K562 (cell line): ENCODE results near the gene TUBB4B. TPM values are rescaled to one million over a fixed set of nuclear protein-coding genes. Genes with fewer than 3 reads are reported as not detected.
A peak's percentile ranks its signal among the peaks of the same experiment; 100 is the strongest.

Experiments
- LCOR ChIP-seq: sonication (generic); formaldehyde crosslinking; IDR thresholded peaks from 2 replicates; pipeline ENCODE4 v1.8.0; 2022; ENCODE audit warnings: mild to moderate bottlenecking, missing genetic modification reagents
- POU5F1 ChIP-seq: fragments of 150-350 bp; IDR thresholded peaks from 2 replicates; pipeline ENCODE4 v1.6.1; 2014; ENCODE audit warnings: borderline replicate concordance, low read length, low read depth, mild to moderate bottlenecking; ENCODE audit not compliant: partially characterized antibody
- PTTG1 ChIP-seq: fragments of 450-650 bp; IDR thresholded peaks from 2 replicates; pipeline ENCODE4 v1.6.1; 2016; ENCODE audit warnings: low read depth, mild to moderate bottlenecking, missing genetic modification characterization, missing compliant biosample characterization
- TSHZ1 ChIP-seq: fragments of 250-450 bp; sonication (Bioruptor Pico); IDR thresholded peaks from 2 replicates; pipeline ENCODE4 v1.4.0; 2020; ENCODE audit warnings: mild to moderate bottlenecking, moderate library complexity
- USF1 ChIP-seq: sonication (generic); formaldehyde crosslinking; IDR thresholded peaks from 2 replicates; pipeline ENCODE4 v1.9.0; 2022; ENCODE audit warnings: mild to moderate bottlenecking, missing genetic modification reagents
- ZNF311 ChIP-seq: fragments of 250-450 bp; sonication (Bioruptor Pico); IDR thresholded peaks from 2 replicates; pipeline ENCODE4 v1.4.0; 2020; ENCODE audit warnings: mild to moderate bottlenecking, moderate library complexity
- ZNF436 ChIP-seq: fragments of 250-450, 450-650 bp; sonication (Bioruptor Pico); formaldehyde crosslinking; IDR thresholded peaks from 2 replicates; pipeline ENCODE4 v1.7.0; 2020; ENCODE audit warnings: mild to moderate bottlenecking
- ZNF780A ChIP-seq: fragments of 250-450 bp; sonication (Bioruptor Pico); IDR thresholded peaks from 2 replicates; pipeline ENCODE4 v1.5.0; 2021; ENCODE audit warnings: mild to moderate bottlenecking
- polyA plus RNA-seq, 8 experiments: library from polyadenylated mRNA; depleted of rRNA in 4 of 8; stranded (reverse) in 5 of 8; unstranded in 3 of 8; fragments of >200 nt; fragmentation: Nextera tagmentation in 2 of 8; fragmentation: Illumina TruSeq in 1 of 8; extraction: Ambion mirVana in 2 of 8; extraction: Trizol in 1 of 8; gene quantifications; 2 replicates each; pipeline versions ENCODE4 v1.2.1 to v1.2.3, GENCODE V29; 2011 to 2014; ENCODE audit warnings: inconsistent platforms in 1 of 8, missing spikeins in 1 of 8
- total RNA-seq, 7 experiments: library from RNA; depleted of rRNA in 6 of 7; stranded (reverse); fragments of >200 nt in 6 of 7; fragmentation: Illumina TruSeq in 2 of 7; extraction: Trizol in 2 of 7; gene quantifications; 2 replicates each; pipeline versions ENCODE4 v1.2.1 to v1.2.3, GENCODE V29; 2011 to 2021; ENCODE audit warnings: low replicate concordance in 1 of 7
- TF ChIP-seq, protein P1 (sequence below), 2 experiments: fragments of 450-650 bp; IDR thresholded peaks; 2 replicates each; pipeline ENCODE4 v1.6.1; 2016; ENCODE audit warnings: mild to moderate bottlenecking in 2 of 2, borderline replicate concordance in 1 of 2, low read depth in 1 of 2, moderate library complexity in 1 of 2
- TF ChIP-seq, protein P2 (sequence below): sonication (generic); formaldehyde crosslinking; IDR thresholded peaks from 2 replicates; pipeline ENCODE4 v1.8.0; 2022; ENCODE audit warnings: missing genetic modification reagents, mild to moderate bottlenecking, borderline replicate concordance
- TF ChIP-seq, protein P3 (sequence below): fragments of 250-450 bp; sonication (Bioruptor Pico); IDR thresholded peaks from 2 replicates; pipeline ENCODE4 v1.5.0; 2021

TUBB4B gene
- total and polyA plus RNA-seq, 9 of the 15 experiments (the other 6 are each of a cell fraction or from before 2014, with no cell fraction given), result 24.1 to 443 (median 268) TPM

GRCh38 chr9:137277329-137278041 is 36.4 kb downstream of the TUBB4B start, which contains the start of gene TOR4A (continued):
- TF ChIP-seq USF1 (CRISPR knock-in tag) (peak; percentile 14; the same call in 1 of the 2 replicates), LCOR (peak; percentile 23), TSHZ1 (CRISPR knock-in tag) (no peak), ZNF311 (no peak; the same call in 1 of the 2 replicates), PTTG1 (tag) (no peak), ZNF436 (CRISPR knock-in tag) (no peak), POU5F1 (no peak), ZNF780A (CRISPR knock-in tag) (no peak)
- TF ChIP-seq, protein P1, sequence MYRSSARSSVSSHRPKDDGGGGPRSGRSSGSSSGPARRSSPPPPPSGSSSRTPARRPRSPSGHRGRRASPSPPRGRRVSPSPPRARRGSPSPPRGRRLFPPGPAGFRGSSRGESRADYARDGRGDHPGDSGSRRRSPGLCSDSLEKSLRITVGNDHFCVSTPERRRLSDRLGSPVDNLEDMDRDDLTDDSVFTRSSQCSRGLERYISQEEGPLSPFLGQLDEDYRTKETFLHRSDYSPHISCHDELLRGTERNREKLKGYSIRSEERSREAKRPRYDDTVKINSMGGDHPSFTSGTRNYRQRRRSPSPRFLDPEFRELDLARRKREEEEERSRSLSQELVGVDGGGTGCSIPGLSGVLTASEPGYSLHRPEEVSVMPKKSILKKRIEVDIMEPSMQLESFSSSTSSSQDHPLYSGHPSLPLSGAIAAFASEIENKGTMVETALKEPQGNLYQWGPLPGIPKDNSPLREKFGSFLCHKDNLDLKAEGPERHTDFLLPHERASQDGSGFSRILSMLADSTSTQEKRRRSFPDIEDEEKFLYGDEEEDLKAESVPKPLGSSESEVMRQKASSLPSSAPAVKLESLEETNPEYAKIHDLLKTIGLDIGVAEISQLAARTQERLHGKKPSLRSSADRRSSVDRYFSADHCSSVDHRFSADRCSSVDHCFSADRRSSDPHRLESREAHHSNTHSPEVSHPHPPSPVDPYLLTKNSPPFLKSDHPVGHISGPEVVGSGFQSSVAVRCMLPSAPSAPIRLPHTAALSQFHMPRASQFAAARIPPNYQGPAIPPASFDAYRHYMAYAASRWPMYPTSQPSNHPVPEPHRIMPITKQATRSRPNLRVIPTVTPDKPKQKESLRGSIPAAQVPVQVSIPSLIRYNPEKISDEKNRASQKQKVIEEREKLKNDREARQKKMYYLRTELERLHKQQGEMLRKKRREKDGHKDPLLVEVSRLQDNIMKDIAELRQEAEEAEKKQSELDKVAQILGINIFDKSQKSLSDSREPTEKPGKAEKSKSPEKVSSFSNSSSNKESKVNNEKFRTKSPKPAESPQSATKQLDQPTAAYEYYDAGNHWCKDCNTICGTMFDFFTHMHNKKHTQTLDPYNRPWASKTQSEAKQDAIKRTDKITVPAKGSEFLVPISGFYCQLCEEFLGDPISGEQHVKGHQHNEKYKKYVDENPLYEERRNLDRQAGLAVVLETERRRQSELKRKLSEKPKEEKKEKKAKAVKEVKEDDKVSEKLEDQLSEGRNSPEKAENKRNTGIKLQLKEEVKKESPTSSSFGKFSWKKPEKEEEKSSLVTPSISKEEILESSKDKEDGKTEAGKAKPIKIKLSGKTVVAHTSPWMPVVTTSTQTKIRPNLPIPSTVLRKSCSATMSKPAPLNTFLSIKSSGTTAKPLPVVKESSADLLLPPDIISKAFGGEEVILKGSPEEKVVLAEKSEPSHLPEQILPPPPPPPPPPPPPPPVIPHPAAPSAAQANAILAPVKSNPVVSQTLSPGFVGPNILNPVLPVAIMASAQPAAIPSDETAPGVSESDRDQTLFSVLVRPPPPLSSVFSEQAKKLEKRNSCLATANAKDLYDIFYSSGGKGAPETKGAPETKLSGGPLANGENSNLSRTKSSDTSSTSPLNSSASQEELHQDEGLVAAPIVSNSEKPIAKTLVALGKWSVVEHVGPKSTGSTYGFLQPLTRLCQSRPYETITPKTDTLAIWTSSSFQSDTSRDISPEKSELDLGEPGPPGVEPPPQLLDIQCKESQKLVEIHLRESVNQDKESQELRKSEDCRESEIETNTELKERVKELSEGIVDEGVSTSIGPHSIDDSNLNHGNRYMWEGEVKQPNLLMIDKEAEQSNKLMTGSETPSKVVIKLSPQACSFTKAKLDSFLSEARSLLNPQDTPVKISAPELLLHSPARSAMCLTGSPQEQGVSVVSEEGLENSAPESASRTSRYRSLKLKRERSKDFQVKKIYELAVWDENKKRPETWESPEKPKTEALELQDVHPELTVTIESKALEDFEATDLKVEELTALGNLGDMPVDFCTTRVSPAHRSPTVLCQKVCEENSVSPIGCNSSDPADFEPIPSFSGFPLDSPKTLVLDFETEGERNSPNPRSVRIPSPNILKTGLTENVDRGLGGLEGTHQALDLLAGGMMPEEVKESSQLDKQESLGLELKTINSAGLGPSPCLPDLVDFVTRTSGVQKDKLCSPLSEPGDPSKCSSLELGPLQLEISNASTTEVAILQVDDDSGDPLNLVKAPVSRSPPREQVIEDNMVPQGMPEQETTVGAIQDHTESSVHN (IDR thresholded peaks at IDR 0.05; ENCODE audit: borderline replicate concordance in 1 of 2, low read depth in 1 of 2), result peak in 1 of 2 experiments; percentile 55; a peak in 1 of 4 replicates
- TF ChIP-seq, protein P2, sequence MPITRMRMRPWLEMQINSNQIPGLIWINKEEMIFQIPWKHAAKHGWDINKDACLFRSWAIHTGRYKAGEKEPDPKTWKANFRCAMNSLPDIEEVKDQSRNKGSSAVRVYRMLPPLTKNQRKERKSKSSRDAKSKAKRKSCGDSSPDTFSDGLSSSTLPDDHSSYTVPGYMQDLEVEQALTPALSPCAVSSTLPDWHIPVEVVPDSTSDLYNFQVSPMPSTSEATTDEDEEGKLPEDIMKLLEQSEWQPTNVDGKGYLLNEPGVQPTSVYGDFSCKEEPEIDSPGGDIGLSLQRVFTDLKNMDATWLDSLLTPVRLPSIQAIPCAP (CRISPR knock-in tag), result no peak
- TF ChIP-seq, protein P3, sequence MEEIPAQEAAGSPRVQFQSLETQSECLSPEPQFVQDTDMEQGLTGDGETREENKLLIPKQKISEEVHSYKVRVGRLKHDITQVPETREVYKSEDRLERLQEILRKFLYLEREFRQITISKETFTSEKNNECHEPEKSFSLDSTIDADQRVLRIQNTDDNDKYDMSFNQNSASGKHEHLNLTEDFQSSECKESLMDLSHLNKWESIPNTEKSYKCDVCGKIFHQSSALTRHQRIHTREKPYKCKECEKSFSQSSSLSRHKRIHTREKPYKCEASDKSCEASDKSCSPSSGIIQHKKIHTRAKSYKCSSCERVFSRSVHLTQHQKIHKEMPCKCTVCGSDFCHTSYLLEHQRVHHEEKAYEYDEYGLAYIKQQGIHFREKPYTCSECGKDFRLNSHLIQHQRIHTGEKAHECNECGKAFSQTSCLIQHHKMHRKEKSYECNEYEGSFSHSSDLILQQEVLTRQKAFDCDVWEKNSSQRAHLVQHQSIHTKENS (CRISPR knock-in tag), result no peak
